Measurements from ENCODE around the gene PCDHA11.
A peak's percentile ranks its signal among the peaks of the same experiment; 100 is the strongest.
"Not testable (repeated sequence)": the region's sequence is repeated elsewhere in the genome, so short reads cannot be mapped to it uniquely, and the experiment has no call there.

The PCDHA11 gene

GRCh38 chr5:140868721-140869554 lies at the start of gene PCDHA11:
TSS of gene PCDHA11 (plus strand) at chr5:140868957. CDS start at chr5:140869104, 147 bp downstream.
- no peak for DNase-seq

GRCh38 chr5:140821375-140822280 lies 47.1 kb upstream of the PCDHA11 start, which contains the start of gene PCDHA5:
TSS of gene PCDHA5 (plus strand) at chr5:140821613.
- DNase-seq: peak; percentile 64

- no peak for DNase-seq
Observed at GRCh38 chr5:140822281-140822629, 46.5 kb upstream of the PCDHA11 start.

GRCh38 chr5:140822969-140823368 lies 45.8 kb upstream of the PCDHA11 start:
- not testable (repeated sequence) for DNase-seq

- no peak for DNase-seq
Observed at GRCh38 chr5:140823475-140823874, 45.3 kb upstream of the PCDHA11 start.

- no peak for DNase-seq
Observed at GRCh38 chr5:140827704-140828361, 40.9 kb upstream of the PCDHA11 start, which contains the start of gene PCDHA6. TSS of gene PCDHA6 (plus strand) at chr5:140827960. CDS start at chr5:140828092, 132 bp downstream.

- DNase-seq: no peak
Observed at GRCh38 chr5:140828362-140828737, 40.4 kb upstream of the PCDHA11 start.

- not testable (repeated sequence) for DNase-seq
Observed at GRCh38 chr5:140829511-140830501, 39.0 kb upstream of the PCDHA11 start.

- DNase-seq: no peak
Observed at GRCh38 chr5:140833993-140834392, 34.8 kb upstream of the PCDHA11 start, which contains the start of gene PCDHA7. TSS of gene PCDHA7 (plus strand) at chr5:140834269. CDS start at chr5:140834384, 115 bp downstream.

- DNase-seq: not testable (repeated sequence)
Observed at GRCh38 chr5:140834439-140835008, 34.2 kb upstream of the PCDHA11 start.

GRCh38 chr5:140835622-140836510 lies 32.9 kb upstream of the PCDHA11 start:
- DNase-seq: no peak

GRCh38 chr5:140840978-140841962 lies 27.5 kb upstream of the PCDHA11 start, which contains the start of gene PCDHA8:
TSS of gene PCDHA8 (plus strand) at chr5:140841187. CDS start at chr5:140841322, 135 bp downstream.
- peak; percentile 35 for DNase-seq

GRCh38 chr5:140842798-140843733 lies 25.7 kb upstream of the PCDHA11 start:
- DNase-seq: no peak

GRCh38 chr5:140848139-140849102 lies 20.3 kb upstream of the PCDHA11 start, which contains the start of gene PCDHA9:
TSS of gene PCDHA9 (plus strand) at chr5:140848382. CDS start at chr5:140848496, 114 bp downstream.
- DNase-seq: not testable (repeated sequence)

GRCh38 chr5:140849831-140850634 lies 18.7 kb upstream of the PCDHA11 start:
- DNase-seq: not testable (repeated sequence)
